IMR-90 (cell line): ENCODE measurements around the gene ZNF467. TPM values are rescaled to one million over a fixed set of nuclear protein-coding genes. Genes with fewer than 3 reads are reported as not detected.

Experiments used
- ATAC-seq: fragments of 200-7000 bp; cut with Tn5 transposase; 2 replicates; pipeline ENCODE4 v1.9.1; 2020; ENCODE audit warnings: low read depth, mild to moderate bottlenecking, moderate library complexity
- BruUV-seq: library from RNA; stranded (reverse); fragments of 400-500 nt; replicated peaks from 2 replicates; lab custom pipeline; 2021; lab: Mats Ljungman, UMichigan
- CTCF ChIA-PET: fragments of 300-600 bp; formaldehyde crosslinking; extraction: SDS; loops from one replicate; lab custom pipeline; 2021; ENCODE audit warnings: antibody characterized with exemption; lab: Yijun Ruan, JAX
- POLR2A ChIA-PET: fragments of 300-600 bp; sonication (Branson Sonifier 250); formaldehyde crosslinking; loops from one replicate; lab custom pipeline; 2022; ENCODE audit warnings: antibody characterized with exemption; ENCODE audit not compliant: unreplicated experiment; lab: Charles Lee
- DNase-seq: peaks from one replicate; pipeline ENCODE4 v3.0.0; 2013
- H2AFZ ChIP-seq: replicated peaks from 2 replicates; pipeline ENCODE3; 2013; ENCODE audit warnings: low read length, mild to moderate bottlenecking; ENCODE audit not compliant: poor library complexity
- H2AK5ac ChIP-seq: 2 replicates; pipeline ENCODE4 v1.6.1; 2013; ENCODE audit warnings: low read depth, low read length, inconsistent platforms
- H2AK9ac ChIP-seq: replicated peaks from 2 replicates; pipeline ENCODE3; 2013; ENCODE audit warnings: mild to moderate bottlenecking, low read depth, low read length, moderate library complexity; ENCODE audit not compliant: poor library complexity
- H2BK120ac ChIP-seq: 2 replicates; pipeline ENCODE4 v1.6.1; 2013; ENCODE audit warnings: low read depth, low read length, inconsistent platforms
- H2BK15ac ChIP-seq: 3 replicates; pipeline ENCODE4 v1.6.1; 2013; ENCODE audit warnings: low read depth, low read length, inconsistent platforms
- H2BK20ac ChIP-seq: 2 replicates; pipeline ENCODE4 v1.6.1; 2013; ENCODE audit warnings: low read depth, mild to moderate bottlenecking, inconsistent platforms, low read length, moderate library complexity
- H2BK5ac ChIP-seq: 2 replicates; pipeline ENCODE4 v1.6.1; 2013; ENCODE audit warnings: mild to moderate bottlenecking, low read depth, low read length, inconsistent platforms; ENCODE audit not compliant: poor library complexity, severe bottlenecking
- H3K14ac ChIP-seq: replicated peaks from 2 replicates; pipeline ENCODE4 v1.6.1; 2013; ENCODE audit warnings: low read depth, low read length, inconsistent platforms
- H3K18ac ChIP-seq: 2 replicates; pipeline ENCODE4 v1.6.1; 2013; ENCODE audit warnings: low read depth, low read length, control low read depth
- H3K23ac ChIP-seq: 2 replicates; pipeline ENCODE4 v1.6.1; 2013; ENCODE audit warnings: low read depth, low read length, inconsistent platforms
- H3K27ac ChIP-seq: 2 replicates; pipeline ENCODE4 v1.5.1; 2013; ENCODE audit warnings: mild to moderate bottlenecking, control low read depth, low read length; ENCODE audit not compliant: insufficient read depth
- H3K27me3 ChIP-seq: 2 replicates; pipeline ENCODE4 v1.6.1; 2013; ENCODE audit warnings: low read length; ENCODE audit not compliant: control insufficient read depth, insufficient read depth
- H3K36me3 ChIP-seq: 2 replicates; pipeline ENCODE4 v1.6.1; 2013; ENCODE audit warnings: low read length, mixed read lengths; ENCODE audit not compliant: control insufficient read depth, insufficient read depth
- H3K4ac ChIP-seq: 2 replicates; pipeline ENCODE4 v1.6.1; 2013; ENCODE audit warnings: low read depth, low read length, inconsistent platforms
- H3K4me1 ChIP-seq: 2 replicates; pipeline ENCODE4 v1.6.1; 2013; ENCODE audit warnings: low read length, mixed read lengths; ENCODE audit not compliant: control insufficient read depth, insufficient read depth
- H3K4me2 ChIP-seq: 2 replicates; pipeline ENCODE4 v1.6.1; 2013; ENCODE audit warnings: low read depth, mild to moderate bottlenecking, control low read depth, low read length, moderate library complexity
- H3K4me3 ChIP-seq: 2 replicates; pipeline ENCODE4 v1.5.1; 2013; ENCODE audit warnings: low read depth, mild to moderate bottlenecking, control low read depth, low read length, moderate library complexity; ENCODE audit not compliant: insufficient read depth
- H3K56ac ChIP-seq: 2 replicates; pipeline ENCODE4 v1.6.1; 2013; ENCODE audit warnings: low read length, inconsistent platforms; ENCODE audit not compliant: insufficient read depth; ENCODE audit errors: extremely low read depth
- H3K79me1 ChIP-seq, 2 experiments: 2 replicates each; pipeline ENCODE4 v1.6.1; 2013; ENCODE audit warnings: low read length in 2 of 2, inconsistent platforms in 1 of 2, low read depth in 1 of 2
- H3K9ac ChIP-seq: 2 replicates; pipeline ENCODE4 v1.6.1; 2013; ENCODE audit warnings: low read depth, low read length, control low read depth
- H3K9me1 ChIP-seq: 2 replicates; pipeline ENCODE4 v1.6.1; 2013; ENCODE audit warnings: low read length, inconsistent platforms; ENCODE audit not compliant: insufficient read depth
- H3K9me3 ChIP-seq: 2 replicates; pipeline ENCODE4 v1.6.1; 2013; ENCODE audit warnings: low read length; ENCODE audit not compliant: control insufficient read depth, insufficient read depth
- H4K20me1 ChIP-seq: 2 replicates; pipeline ENCODE4 v1.6.1; 2013; ENCODE audit warnings: low read length, inconsistent platforms; ENCODE audit not compliant: insufficient read depth
- H4K5ac ChIP-seq: 2 replicates; pipeline ENCODE4 v1.6.1; 2013; ENCODE audit warnings: mild to moderate bottlenecking, low read depth, low read length, control low read depth
- H4K8ac ChIP-seq, 2 experiments: 2 replicates each; pipeline ENCODE4 v1.6.1; 2013; ENCODE audit warnings: low read depth in 2 of 2, low read length in 2 of 2, control low read depth in 1 of 2, inconsistent platforms in 1 of 2
- H4K91ac ChIP-seq: 2 replicates; pipeline ENCODE4 v1.6.1; 2013; ENCODE audit warnings: low read depth, low read length, inconsistent platforms; ENCODE audit not compliant: insufficient read depth
- BHLHE40 ChIP-seq: fragments of 150-350 bp; IDR thresholded peaks from 2 replicates; pipeline ENCODE4 v1.6.1; 2016; ENCODE audit warnings: mild to moderate bottlenecking, low read depth, low read length
- WGBS, 2 experiments: methylation state at CpG; one replicate each; pipeline versions ENCODE4 v1.1.5 to v1.1.7; 2013; ENCODE audit warnings: missing lambda C conversion rate in 2 of 2; ENCODE audit not compliant: insufficient read length in 1 of 2; ENCODE audit errors: extremely low coverage in 2 of 2; 5-methylcytosine and 5-hydroxymethylcytosine counted together
- dilution Hi-C: fragments of 300-500 bp; cut with HindIII; formaldehyde crosslinking; loops from one replicate; pipeline ENCODE4 v1.14.3; 2018; ENCODE audit warnings: low sequenced_read_pairs; ENCODE audit not compliant: unreplicated experiment
- in situ Hi-C: fragments of 300-500 bp; cut with MboI; formaldehyde crosslinking; loops from 3 replicates; pipeline ENCODE4 v1.14.3; 2019; ENCODE audit warnings: low sequenced_read_pairs, inconsistent platforms, mixed read lengths
- intact Hi-C: fragments of 100-400 bp; cut with micrococcal nuclease; formaldehyde crosslinking; loops from 2 replicates; pipeline ENCODE4 v1.10.0; 2022
- polyA plus RNA-seq, 3 experiments: library from polyadenylated mRNA; depleted of rRNA; stranded (reverse); fragments of >200 nt; gene quantifications; 2 replicates each; pipeline ENCODE4 v1.2.3, GENCODE V29; 2012; ENCODE audit warnings: low replicate concordance in 1 of 3
- total RNA-seq: library from RNA; depleted of rRNA; stranded (reverse); fragments of >200 nt; gene quantifications from 2 replicates; pipeline ENCODE4 v1.2.3, GENCODE V29; 2012
- TF ChIP-seq, protein P1 (sequence below): fragments of 150-350 bp; IDR thresholded peaks from 2 replicates; pipeline ENCODE4 v1.6.1; 2017; ENCODE audit warnings: mild to moderate bottlenecking, antibody characterized with exemption, low read length, low read depth

The ZNF467 gene
- total and polyA plus RNA-seq, 2 of the 4 experiments (the other 2 are of a cell fraction) = 0.67 TPM; not detected in 1

DNA sequence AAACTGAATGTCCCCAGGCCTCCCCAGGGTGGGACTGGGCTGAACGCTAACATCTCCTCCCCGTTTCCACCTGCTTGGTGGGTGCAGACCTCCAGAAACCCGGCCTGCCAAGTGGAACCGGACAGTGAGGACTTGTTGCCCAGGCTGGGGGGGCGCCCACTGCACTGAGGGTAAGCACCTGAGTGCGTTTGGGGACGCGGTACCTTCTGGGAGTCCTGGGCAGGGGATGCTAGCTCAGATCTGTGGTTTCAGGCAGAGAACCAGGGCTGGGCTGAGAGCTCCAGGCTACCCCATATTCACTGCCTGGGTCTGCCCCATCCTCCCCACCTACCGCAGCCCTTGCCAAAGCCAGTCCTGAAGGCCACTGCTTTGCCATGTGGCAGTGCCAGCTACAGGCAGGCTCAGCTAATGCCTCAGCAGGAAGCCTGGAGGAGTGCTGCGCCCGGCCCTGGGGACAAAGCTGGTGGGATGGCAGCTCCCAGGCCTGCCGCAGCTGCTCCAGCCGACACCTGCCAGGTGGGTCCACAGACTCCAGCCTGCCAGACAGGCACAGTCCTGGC is 3.5 kb upstream of the ZNF467 start:
- WGBS, 2 experiments = 100% methylated on average over 3 of the region's 13 CpGs; no CpG with 5 or more reads in 1 of the 2 experiments
- DNase-seq (no peak), ATAC-seq (no peak)
- no peak overlapping the region for H4K8ac ChIP-seq
- H2BK15ac ChIP-seq = no peak overlapping the region
- no peak overlapping the region for H3K27ac ChIP-seq
- H2BK5ac ChIP-seq = no peak overlapping the region
- H3K56ac ChIP-seq = no peak overlapping the region
- no peaks in the 10 kb centered on the region; the same call in 1 of the 2 replicates for H3K4me1 ChIP-seq
- intact Hi-C loops = no loop called here
- no peak overlapping the region for H2AK9ac ChIP-seq
- no peak overlapping the region for H2BK20ac ChIP-seq
- no peaks in the 10 kb centered on the region for H3K36me3 ChIP-seq
- H3K27me3 ChIP-seq = peaks cover 41% of the 10 kb centered on the region
- dilution Hi-C loops = no loop called here
- H3K4me2 ChIP-seq = no peak overlapping the region
- no peak overlapping the region for H3K9ac ChIP-seq
- H2BK120ac ChIP-seq = no peak overlapping the region
- ChIA-PET CTCF (no interaction called here), POLR2A (no interaction called here)
- no peak overlapping the region for H3K14ac ChIP-seq
- no peak overlapping the region for H2AK5ac ChIP-seq
- H3K79me1 ChIP-seq = no peaks in the 10 kb centered on the region
- H4K5ac ChIP-seq = no peak overlapping the region
- H2AFZ ChIP-seq = no peak overlapping the region
- TF ChIP-seq BHLHE40 = no peak
- TF ChIP-seq, protein P1, sequence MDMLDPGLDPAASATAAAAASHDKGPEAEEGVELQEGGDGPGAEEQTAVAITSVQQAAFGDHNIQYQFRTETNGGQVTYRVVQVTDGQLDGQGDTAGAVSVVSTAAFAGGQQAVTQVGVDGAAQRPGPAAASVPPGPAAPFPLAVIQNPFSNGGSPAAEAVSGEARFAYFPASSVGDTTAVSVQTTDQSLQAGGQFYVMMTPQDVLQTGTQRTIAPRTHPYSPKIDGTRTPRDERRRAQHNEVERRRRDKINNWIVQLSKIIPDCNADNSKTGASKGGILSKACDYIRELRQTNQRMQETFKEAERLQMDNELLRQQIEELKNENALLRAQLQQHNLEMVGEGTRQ = no peak
- in situ Hi-C loops = no loop called here
- H4K20me1 ChIP-seq = peaks cover 4% of the 10 kb centered on the region
- no peaks in the 10 kb centered on the region for H3K9me3 ChIP-seq
- no peak overlapping the region for H3K18ac ChIP-seq
- H3K4ac ChIP-seq = no peak overlapping the region
- no peak overlapping the region for H4K91ac ChIP-seq
- no peak overlapping the region for H3K4me3 ChIP-seq
- H3K23ac ChIP-seq = no peak overlapping the region
- no TSS peak for BruUV-seq
- H3K9me1 ChIP-seq = no peaks in the 10 kb centered on the region
